GM21717 (cell line): ENCODE measurements around the gene SNX27.
A peak's percentile ranks its signal among the peaks of the same experiment; 100 is the strongest.

Source experiments
- ATAC-seq: cut with Tn5 transposase; IDR thresholded peaks from one replicate; pipeline ENCODE4 v1.9.1; 2021; ENCODE audit warnings: mild to moderate bottlenecking, moderate library complexity; ENCODE audit not compliant: unreplicated experiment

Gene SNX27

GRCh38 chr1:151611832-151612500 is at the start of gene SNX27:
TSS of gene SNX27 (plus strand) at chr1:151612050. CDS start at chr1:151612202, 152 bp downstream.
- peak; percentile 91 for ATAC-seq

- ATAC-seq = no peak
Measured at GRCh38 chr1:151562661-151563060, 49.2 kb upstream of the SNX27 start.

- no peak for ATAC-seq
Measured at GRCh38 chr1:151563376-151563775, 48.5 kb upstream of the SNX27 start.

GRCh38 chr1:151565502-151566189 is 46.2 kb upstream of the SNX27 start:
- no peak for ATAC-seq

DNA sequence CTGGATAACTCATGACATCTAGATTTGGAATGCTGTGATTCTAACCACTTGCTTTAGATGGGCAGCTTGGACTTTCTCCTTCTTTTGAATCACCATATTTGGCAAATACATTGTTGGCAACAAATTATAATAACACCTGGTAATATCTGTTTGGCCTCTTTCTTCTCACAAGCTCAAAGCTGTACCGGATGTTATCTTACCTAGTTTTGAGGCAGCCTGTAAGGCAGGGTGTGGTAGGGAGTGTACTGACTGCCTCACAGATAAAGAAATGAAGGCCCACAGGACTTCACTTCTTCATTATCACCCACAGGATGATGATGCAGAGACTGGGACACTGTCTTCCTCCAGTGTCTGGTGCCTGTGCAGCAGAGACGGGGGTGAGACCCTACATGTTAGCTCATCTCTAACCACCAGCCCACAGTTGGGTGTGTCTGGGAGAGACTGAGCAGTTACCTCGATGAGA is 43.2 kb upstream of the SNX27 start:
- no peak for ATAC-seq

GRCh38 chr1:151570819-151571218 is 41.0 kb upstream of the SNX27 start:
- ATAC-seq = no peak

DNA sequence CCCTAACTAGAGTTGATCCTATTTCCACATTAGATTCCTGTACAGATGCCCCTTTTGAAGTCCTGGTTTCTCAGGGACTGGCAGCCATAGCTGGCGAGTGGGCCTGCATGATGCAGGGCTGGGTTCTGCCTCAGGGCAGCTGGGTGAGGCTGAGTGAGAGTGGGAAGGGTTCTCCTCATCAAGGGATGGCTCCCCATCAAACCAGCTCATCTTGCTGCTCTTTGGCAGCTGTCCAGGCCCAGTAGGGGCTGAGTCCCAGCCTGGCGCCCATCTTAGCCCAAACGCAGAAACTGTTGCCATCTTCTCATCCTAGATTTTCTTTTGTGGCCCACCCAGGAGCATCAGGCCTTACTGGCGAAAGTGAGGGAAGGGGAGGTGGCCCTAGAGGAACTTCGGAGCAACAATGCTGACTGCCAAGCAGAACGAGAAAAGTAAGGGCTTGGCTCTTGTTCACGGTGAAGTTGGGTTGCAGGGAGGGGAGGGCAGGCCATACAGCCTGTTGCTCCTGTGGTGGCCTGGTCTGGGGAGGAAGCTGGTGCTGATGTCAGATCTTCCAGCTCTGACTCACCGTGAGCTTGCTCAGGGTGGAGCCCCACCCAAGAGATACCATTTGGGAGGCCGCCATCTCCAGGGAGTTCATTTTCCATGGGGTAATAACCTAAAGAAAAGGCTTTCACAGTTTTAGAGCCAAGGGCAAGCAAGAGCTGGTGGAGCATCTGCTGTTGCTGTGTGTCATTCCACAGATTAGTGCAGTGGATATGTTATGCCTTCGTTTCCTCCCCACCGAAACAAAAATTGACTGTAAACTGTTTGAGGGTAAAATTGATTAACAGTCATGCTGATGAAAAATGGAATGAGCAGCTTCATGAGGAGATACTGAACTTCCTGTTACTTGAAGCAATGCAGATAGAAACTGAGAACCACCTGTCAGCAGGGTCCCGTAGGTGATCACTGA is 37.0 kb upstream of the SNX27 start:
- ATAC-seq = no peak

DNA sequence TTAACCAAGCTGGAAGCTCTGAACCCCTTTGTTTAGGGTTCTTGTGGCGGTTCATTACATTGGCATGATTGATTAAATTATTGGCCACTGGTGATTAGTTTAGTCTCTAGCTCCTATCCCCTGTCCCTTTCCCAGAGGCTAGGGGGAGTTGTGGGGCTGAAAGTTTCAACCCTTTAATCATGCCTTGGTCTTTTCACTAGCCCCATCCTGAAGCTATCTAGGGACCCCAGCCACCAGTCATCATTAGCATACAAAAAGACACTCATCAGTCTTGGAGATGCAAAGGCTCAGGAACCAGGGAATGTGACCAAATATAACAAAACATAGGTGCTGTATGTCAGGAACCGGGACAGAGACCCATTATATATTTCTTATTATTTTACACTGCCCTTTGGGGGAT is 34.7 kb upstream of the SNX27 start:
- no peak for ATAC-seq

DNA sequence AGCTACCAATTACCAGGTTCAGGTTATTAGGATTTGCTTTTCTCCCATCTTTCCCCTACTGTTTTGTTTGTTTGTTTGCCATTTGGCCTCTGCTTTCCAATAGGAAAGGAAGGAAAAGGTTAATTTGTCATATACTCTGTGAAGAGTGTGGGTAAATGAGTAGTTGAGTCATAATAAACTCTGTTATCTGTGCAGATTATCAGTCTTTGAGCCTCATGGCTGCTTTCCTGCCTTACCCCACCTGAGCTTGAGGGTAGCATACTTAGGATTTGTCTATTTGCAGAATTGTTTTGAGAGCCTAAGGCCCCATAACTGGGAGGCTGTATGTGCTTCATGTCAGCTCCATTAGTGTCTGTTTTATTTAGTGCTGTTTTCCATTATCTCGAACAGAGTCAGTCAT is 32.9 kb upstream of the SNX27 start:
- ATAC-seq = no peak

GRCh38 chr1:151579436-151580225 is 32.2 kb upstream of the SNX27 start:
- no peak for ATAC-seq

- no peak for ATAC-seq
Measured at GRCh38 chr1:151581451-151581850, 30.4 kb upstream of the SNX27 start.

- no peak for ATAC-seq
Measured at GRCh38 chr1:151581921-151582320, 29.9 kb upstream of the SNX27 start.

DNA sequence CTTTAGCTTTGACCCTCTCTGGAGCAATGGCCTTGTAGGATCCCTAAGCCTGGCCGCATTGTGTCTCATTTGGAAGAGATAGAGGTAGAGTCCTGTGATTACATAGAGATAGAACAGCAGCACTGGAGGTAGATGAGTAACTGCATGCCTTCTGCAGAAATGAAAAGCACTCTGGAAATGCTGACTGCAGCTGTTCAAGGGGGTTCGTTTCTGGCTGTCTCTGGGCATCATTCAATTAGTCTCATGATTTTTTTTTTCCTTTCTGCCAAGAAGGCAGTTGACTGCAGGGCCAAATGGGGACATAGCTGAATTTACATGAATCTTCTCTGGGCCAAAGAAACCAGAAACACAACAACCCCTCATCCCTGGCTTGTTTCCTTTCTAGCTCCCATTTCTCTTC is 28.1 kb upstream of the SNX27 start:
- ATAC-seq = no peak

DNA sequence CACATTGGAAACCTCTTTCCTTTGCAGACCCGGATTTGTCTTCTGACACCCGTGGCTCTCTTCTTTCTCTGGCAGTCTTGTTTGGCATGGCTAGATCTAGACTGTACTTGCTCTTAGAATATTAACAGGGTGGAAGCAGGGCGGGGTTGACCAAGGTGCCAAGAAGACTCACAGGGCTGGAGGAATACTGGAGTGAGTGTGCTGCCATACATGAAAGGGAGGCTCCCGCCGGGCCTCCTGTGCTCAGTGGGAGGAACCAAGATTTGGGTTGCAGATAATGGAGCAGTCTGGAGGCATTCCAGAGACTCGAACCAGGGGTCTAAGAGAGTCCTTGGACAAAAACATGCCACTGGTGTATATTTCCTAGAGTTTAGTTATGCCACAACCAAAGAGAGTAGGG is 27.6 kb upstream of the SNX27 start:
- no peak for ATAC-seq

- no peak for ATAC-seq
Measured at GRCh38 chr1:151584780-151585179, 27.1 kb upstream of the SNX27 start.

- no peak for ATAC-seq
Measured at GRCh38 chr1:151585622-151586021, 26.2 kb upstream of the SNX27 start.

DNA sequence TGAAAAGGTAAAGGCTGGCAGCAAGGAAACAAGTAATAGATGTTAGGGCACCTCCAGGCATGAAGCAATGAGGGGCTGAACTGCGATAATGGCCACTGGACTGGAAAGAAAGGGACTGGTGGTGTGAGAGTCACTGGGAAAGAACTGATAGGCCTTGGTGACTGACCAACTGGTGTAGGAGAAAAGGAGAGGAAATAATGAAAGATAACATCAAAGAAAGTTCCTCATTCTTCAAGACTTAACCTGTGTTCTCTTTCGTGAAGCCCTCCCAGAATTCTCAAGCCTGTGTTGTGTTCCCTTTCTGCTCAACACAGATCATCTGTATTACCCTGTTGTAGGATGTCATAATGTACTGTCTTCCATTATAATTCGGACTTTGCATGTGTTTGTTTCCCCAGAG is 20.9 kb upstream of the SNX27 start:
- ATAC-seq = no peak

GRCh38 chr1:151593730-151594129 is 18.1 kb upstream of the SNX27 start:
- ATAC-seq = no peak

GRCh38 chr1:151594143-151594625 is 17.7 kb upstream of the SNX27 start:
- ATAC-seq = no peak

DNA sequence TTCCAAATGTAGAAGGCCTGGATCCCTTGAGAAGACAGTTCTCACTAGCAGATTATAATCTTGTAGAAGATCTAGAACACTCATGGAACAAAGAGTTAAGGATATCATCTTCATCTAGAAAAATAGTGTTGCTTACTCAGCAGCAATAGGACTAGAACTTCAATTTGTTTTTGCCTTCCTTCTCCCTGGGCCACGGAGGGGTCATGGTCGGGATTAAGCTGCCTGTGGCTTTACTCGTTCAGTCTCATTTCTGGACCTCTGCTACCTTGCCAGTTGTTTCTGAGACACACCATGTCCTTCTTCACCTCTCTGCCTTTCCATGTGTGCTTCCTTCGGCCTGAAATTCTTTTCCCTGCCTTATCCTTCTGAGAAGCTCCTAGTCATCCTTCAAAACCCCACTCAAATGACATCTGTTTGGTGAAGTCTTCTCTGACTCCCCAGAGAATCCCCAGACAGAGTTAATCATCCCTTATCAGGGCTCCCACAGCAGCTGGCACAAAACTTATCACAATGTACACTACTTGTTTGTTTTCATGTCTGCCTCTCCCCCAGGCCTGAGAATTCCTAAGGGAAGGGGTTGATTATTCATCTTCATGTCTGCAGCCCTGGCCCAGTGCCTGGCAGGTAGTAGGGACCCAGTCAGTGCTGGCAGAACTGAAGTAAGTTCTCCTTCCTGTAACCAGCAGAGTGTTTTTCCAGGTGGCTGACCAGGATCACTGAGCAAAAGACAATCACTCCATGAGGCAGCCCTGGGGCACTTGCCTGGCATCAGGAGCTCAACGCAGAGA is 15.5 kb upstream of the SNX27 start:
- ATAC-seq = no peak
